IPS-NIHi7 (cell line): ENCODE data around the gene ABCG5.

ENCODE experiments used
- DNase-seq: peaks from one replicate; pipeline ENCODE4 v3.0.0; 2012; ENCODE audit warnings: mixed read lengths; ENCODE audit errors: extremely low spot score

ABCG5 gene

GRCh38 chr2:43841949-43842865 is 3.6 kb upstream of the ABCG5 start:
- peak; percentile 3 for DNase-seq

- DNase-seq: peak; percentile 7
Measured at GRCh38 chr2:43840965-43841364, 2.3 kb upstream of the ABCG5 start.

GRCh38 chr2:43839776-43840564 is 1.3 kb upstream of the ABCG5 start:
- peak; percentile 10 for DNase-seq

- peak; percentile 3 for DNase-seq
Measured at GRCh38 chr2:43837831-43838559, 644 bp downstream of the ABCG5 start.

- DNase-seq: no peak
Measured at GRCh38 chr2:43837033-43837432, 1.6 kb downstream of the ABCG5 start.

- no peak for DNase-seq
Measured at GRCh38 chr2:43832457-43832856, 6.2 kb downstream of the ABCG5 start.

GRCh38 chr2:43831543-43832294 is 6.9 kb downstream of the ABCG5 start:
- peak; percentile 26 for DNase-seq

GRCh38 chr2:43826305-43827250 is 12.1 kb downstream of the ABCG5 start:
- no peak for DNase-seq

- DNase-seq: no peak
Measured at GRCh38 chr2:43825841-43826240, 12.8 kb downstream of the ABCG5 start.

GRCh38 chr2:43824951-43825493 is 13.6 kb downstream of the ABCG5 start:
- no peak for DNase-seq

GRCh38 chr2:43824512-43824911 is 14.1 kb downstream of the ABCG5 start:
- DNase-seq: no peak

- DNase-seq: no peak
Measured at GRCh38 chr2:43823751-43824150, 14.9 kb downstream of the ABCG5 start.

GRCh38 chr2:43822839-43823238 is 15.8 kb downstream of the ABCG5 start:
- DNase-seq: no peak

GRCh38 chr2:43819491-43820163 is 19.0 kb downstream of the ABCG5 start:
- DNase-seq: no peak

GRCh38 chr2:43818761-43819160 is 19.9 kb downstream of the ABCG5 start:
- no peak for DNase-seq

GRCh38 chr2:43814711-43815110 is 23.9 kb downstream of the ABCG5 start:
- no peak for DNase-seq

GRCh38 chr2:43812947-43813346 is 25.7 kb downstream of the ABCG5 start:
- no peak for DNase-seq

- no peak for DNase-seq
Measured at GRCh38 chr2:43812006-43812405, 26.6 kb downstream of the ABCG5 start.

GRCh38 chr2:43810888-43811287 is 27.8 kb downstream of the ABCG5 start:
- no peak for DNase-seq
